Upper lobe of left lung (tissue), 4 donors: Measurements from ENCODE around the gene SUCLG2.

Source experiments
- CTCF ChIP-seq, 6 experiments: fragments of 450-650 bp in 4 of 6; fragments of 200-600 bp in 2 of 6; sonication (generic) in 2 of 6; IDR thresholded peaks; one replicate each; pipeline ENCODE4 v1.5.1; 2016 to 2019; ENCODE audit warnings: antibody characterized with exemption in 6 of 6
- EP300 ChIP-seq, 4 donors: sonication (generic); formaldehyde crosslinking; IDR thresholded peaks; one replicate each; pipeline ENCODE4 v1.5.1; 2017; ENCODE audit warnings: antibody characterized with exemption in 4 of 4, control low read depth in 2 of 4
- POLR2A ChIP-seq, 4 donors: fragments of 450-650 bp; IDR thresholded peaks; one replicate each; pipeline ENCODE4 v1.5.1; 2016 to 2017; ENCODE audit warnings: antibody characterized with exemption in 4 of 4, mild to moderate bottlenecking in 2 of 4
- POLR2AphosphoS5 ChIP-seq, 2 donors: sonication (generic); formaldehyde crosslinking; IDR thresholded peaks; one replicate each; pipeline ENCODE4 v1.5.1; 2017; ENCODE audit warnings: antibody characterized with exemption in 2 of 2

- TF ChIP-seq CTCF (IDR thresholded peaks at IDR 0.05) (no peak), EP300 (IDR thresholded peaks at IDR 0.05) (no peak), POLR2A (IDR thresholded peaks at IDR 0.05) (no peak), POLR2AphosphoS5 (IDR thresholded peaks at IDR 0.05) (no peak)
Measured at GRCh38 chr3:67700596-67700995, 46.2 kb upstream of the SUCLG2 start.
